Activated CD8-positive, alpha-beta memory T cell treated with anti-CD3 and anti-CD28 coated beads for 24 hours (primary cell): ENCODE data around the gene SH3GLB1.
A peak's percentile ranks its signal among the peaks of the same experiment; 100 is the strongest.

Source experiments
- DNase-seq: peaks from one replicate; pipeline ENCODE4 v3.0.0-alpha.2; 2020

The SH3GLB1 gene

GRCh38 chr1:86774305-86775295 is 70.2 kb downstream of the SH3GLB1 start:
- DNase-seq, result peak; percentile 64

- DNase-seq, result no peak
Measured at GRCh38 chr1:86775395-86775794, 71.0 kb downstream of the SH3GLB1 start.

- DNase-seq, result no peak
Measured at GRCh38 chr1:86776108-86776507, 71.7 kb downstream of the SH3GLB1 start.

GRCh38 chr1:86778569-86779239 is 74.3 kb downstream of the SH3GLB1 start:
- DNase-seq, result no peak

- no peak for DNase-seq
Measured at GRCh38 chr1:86779308-86780191, 75.2 kb downstream of the SH3GLB1 start.

GRCh38 chr1:86782482-86782881 is 78.1 kb downstream of the SH3GLB1 start:
- DNase-seq, result no peak

GRCh38 chr1:86787621-86788020 is 83.2 kb downstream of the SH3GLB1 start:
- DNase-seq, result no peak

GRCh38 chr1:86788300-86789206 is 84.2 kb downstream of the SH3GLB1 start:
- DNase-seq, result no peak

GRCh38 chr1:86795316-86795715 is 90.9 kb downstream of the SH3GLB1 start:
- DNase-seq, result no peak
